HG03354 (cell line): ENCODE measurements around the gene CD300LF.

ENCODE experiments used
- ATAC-seq: cut with Tn5 transposase; IDR thresholded peaks from one replicate; pipeline ENCODE4 v1.9.1; 2021; ENCODE audit warnings: mild to moderate bottlenecking; ENCODE audit not compliant: unreplicated experiment, poor library complexity, severe bottlenecking

CD300LF gene

GRCh38 chr17:74732042-74732867 is 19.5 kb upstream of the CD300LF start:
- ATAC-seq: no peak

- ATAC-seq: no peak
These were observed 18.6 kb upstream of the CD300LF start for GRCh38 chr17:74731347-74731605.

- ATAC-seq: no peak
These were observed 18.0 kb upstream of the CD300LF start for GRCh38 chr17:74730491-74731346.

GRCh38 chr17:74729866-74730265 is 17.1 kb upstream of the CD300LF start:
- ATAC-seq: no peak

- no peak for ATAC-seq
These were observed 16.6 kb upstream of the CD300LF start for GRCh38 chr17:74729368-74729767.

- ATAC-seq: no peak
These were observed 16.0 kb upstream of the CD300LF start for GRCh38 chr17:74728702-74729075.

- ATAC-seq: no peak
These were observed 15.4 kb upstream of the CD300LF start for GRCh38 chr17:74728033-74728701.

GRCh38 chr17:74725111-74725510 is 12.4 kb upstream of the CD300LF start:
- ATAC-seq: no peak

- ATAC-seq: no peak
These were observed 11.2 kb upstream of the CD300LF start for GRCh38 chr17:74723891-74724290.

- ATAC-seq: no peak
These were observed 10.1 kb upstream of the CD300LF start for GRCh38 chr17:74722782-74723181.

GRCh38 chr17:74720506-74720905 is 7.8 kb upstream of the CD300LF start:
- ATAC-seq: no peak

GRCh38 chr17:74715144-74715543 is 2.4 kb upstream of the CD300LF start:
- ATAC-seq: no peak

GRCh38 chr17:74713171-74713755 is 540 bp upstream of the CD300LF start:
- ATAC-seq: no peak

- no peak for ATAC-seq
These were observed 422 bp downstream of the CD300LF start for GRCh38 chr17:74712301-74712700.

- ATAC-seq: no peak
These were observed 1.5 kb downstream of the CD300LF start for GRCh38 chr17:74711058-74711824.

- ATAC-seq: no peak
These were observed 8.2 kb downstream of the CD300LF start for GRCh38 chr17:74704544-74704943.

GRCh38 chr17:74703311-74703710 is 9.4 kb downstream of the CD300LF start:
- no peak for ATAC-seq

GRCh38 chr17:74702116-74702871 is 10.4 kb downstream of the CD300LF start:
- no peak for ATAC-seq

GRCh38 chr17:74699236-74699635 is 13.5 kb downstream of the CD300LF start:
- ATAC-seq: no peak
